HepG2 (cell line): ENCODE results near the gene SPG7. TPM values are rescaled to one million over a fixed set of nuclear protein-coding genes. Genes with fewer than 3 reads are reported as not detected.

Source experiments
- ARNTL ChIP-seq: sonication (generic); formaldehyde crosslinking; IDR thresholded peaks from 2 replicates; pipeline ENCODE4 v1.4.0; 2020; ENCODE audit warnings: mild to moderate bottlenecking, missing genetic modification reagents
- JUN ChIP-seq: sonication (generic); formaldehyde crosslinking; IDR thresholded peaks from 2 replicates; pipeline ENCODE4 v1.4.0; 2020; ENCODE audit warnings: mild to moderate bottlenecking, missing genetic modification reagents
- NKX3-1 ChIP-seq: sonication (generic); formaldehyde crosslinking; IDR thresholded peaks from 2 replicates; pipeline ENCODE4 v1.5.0; 2020; ENCODE audit warnings: missing genetic modification reagents
- SRSF9 ChIP-seq: fragments of 200-400 bp; formaldehyde crosslinking; IDR thresholded peaks from 2 replicates; pipeline ENCODE4 v1.6.1; 2018; ENCODE audit warnings: borderline replicate concordance, mild to moderate bottlenecking, low read depth, low read length; ENCODE audit not compliant: insufficient read depth, poor library complexity, severe bottlenecking
- TFAP4 ChIP-seq: sonication (generic); IDR thresholded peaks from 2 replicates; pipeline ENCODE4 v1.6.1; 2016; ENCODE audit warnings: low read depth, borderline replicate concordance
- USF2 ChIP-seq, 2 experiments: sonication (generic) in 1 of 2; formaldehyde crosslinking in 1 of 2; IDR thresholded peaks; 2 replicates each; pipeline versions ENCODE4 v1.5.1 to v1.6.1; 2011 to 2020; ENCODE audit warnings: borderline replicate concordance in 1 of 2, low read depth in 1 of 2, low read length in 1 of 2, mild to moderate bottlenecking in 1 of 2, missing genetic modification reagents in 1 of 2, moderate library complexity in 1 of 2
- ZBTB20 ChIP-seq: sonication (generic); formaldehyde crosslinking; IDR thresholded peaks from 2 replicates; pipeline ENCODE4 v1.8.1; 2023; ENCODE audit warnings: missing genetic modification reagents, low read depth, mild to moderate bottlenecking, borderline replicate concordance
- ZNF318 ChIP-seq: sonication (generic); formaldehyde crosslinking; IDR thresholded peaks from 2 replicates; pipeline ENCODE4 v1.4.0; 2020; ENCODE audit warnings: mild to moderate bottlenecking, missing genetic modification reagents
- ZNF512 ChIP-seq: sonication (generic); formaldehyde crosslinking; IDR thresholded peaks from 2 replicates; pipeline ENCODE4 v1.4.0; 2020; ENCODE audit warnings: mild to moderate bottlenecking, missing genetic modification reagents
- ZNF547 ChIP-seq: sonication (generic); formaldehyde crosslinking; IDR thresholded peaks from 2 replicates; pipeline ENCODE4 v1.5.1; 2020; ENCODE audit warnings: mild to moderate bottlenecking, missing genetic modification reagents
- ZNF580 ChIP-seq: IDR thresholded peaks from 2 replicates; pipeline ENCODE4 v1.6.1; 2016; ENCODE audit warnings: low read depth, borderline replicate concordance
- polyA plus RNA-seq, 8 experiments: library from polyadenylated mRNA; depleted of rRNA in 3 of 8; stranded (reverse) in 7 of 8; unstranded in 1 of 8; fragments of >200 nt; fragmentation: Illumina TruSeq in 4 of 8; extraction: Trizol in 4 of 8; gene quantifications; 2 replicates each; pipeline versions ENCODE4 v1.2.1 to v1.2.3, GENCODE V29; 2011 to 2016; ENCODE audit warnings: low read depth in 4 of 8, missing spikeins in 1 of 8, mixed read lengths in 1 of 8; ENCODE audit not compliant: insufficient read depth in 1 of 8
- total RNA-seq, 5 experiments: library from RNA; depleted of rRNA; stranded (reverse); fragments of >200 nt; fragmentation: Illumina TruSeq; extraction: Trizol; gene quantifications; 2 replicates each; pipeline ENCODE4 v1.2.3, GENCODE V29; 2016; ENCODE audit warnings: low read depth in 1 of 5

The SPG7 gene
- total and polyA plus RNA-seq, 2 of the 13 experiments (the other 11 are each of a cell fraction or from before 2014, with no cell fraction given) = 66.0 to 136 TPM

GRCh38 chr16:89502081-89502843 lies 5.9 kb upstream of the SPG7 start (continued):
- no peak for TF ChIP-seq ZNF512
- TF ChIP-seq TFAP4 = no peak
- no peak for TF ChIP-seq ZBTB20 (CRISPR knock-in tag)
- no peak for TF ChIP-seq SRSF9
- no peak for TF ChIP-seq NKX3-1
- TF ChIP-seq ZNF318 (CRISPR knock-in tag) = no peak
- TF ChIP-seq ZNF580 (CRISPR knock-in tag) = no peak
- peak; percentile 45; the same call in 1 of the 2 replicates for TF ChIP-seq USF2 (IDR thresholded peaks at IDR 0.05; ENCODE audit: low read depth, low read length)
- TF ChIP-seq USF2 (CRISPR knock-in tag; IDR thresholded peaks at IDR 0.05; ENCODE audit: borderline replicate concordance) = no peak
- no peak for TF ChIP-seq JUN (CRISPR knock-in tag)
- TF ChIP-seq ZNF547 (CRISPR knock-in tag) = 0 out of 2 replicates have a peak, but pooled peaks have one; percentile 38
- 0 out of 2 replicates have a peak, but pooled peaks have one; percentile 55 for TF ChIP-seq ARNTL (CRISPR knock-in tag)
